Liver (tissue), 3 donors: ENCODE measurements around the gene GLIPR2.

Experiments
- EGR1 ChIP-seq, 2 donors: IDR thresholded peaks; 2 replicates each; pipeline ENCODE4 v1.6.1; 2016 to 2018; ENCODE audit warnings: antibody characterized with exemption in 2 of 2, low read depth in 2 of 2
- GABPA ChIP-seq, 2 donors: IDR thresholded peaks in 1 of 2; conservative IDR thresholded peaks in 1 of 2; 2 replicates each; pipeline ENCODE4 v1.6.1; 2016; ENCODE audit warnings: antibody characterized with exemption in 2 of 2, mild to moderate bottlenecking in 1 of 2, moderate library complexity in 1 of 2
- RAD21 ChIP-seq, 2 donors: IDR thresholded peaks; 2 replicates each; pipeline ENCODE4 v1.6.1; 2016; ENCODE audit warnings: antibody characterized with exemption in 2 of 2, mild to moderate bottlenecking in 2 of 2
- RXRA ChIP-seq, 2 donors: IDR thresholded peaks; 2 replicates each; pipeline ENCODE4 v1.6.1; 2017 to 2018; ENCODE audit warnings: antibody characterized with exemption in 2 of 2, mild to moderate bottlenecking in 1 of 2
- YY1 ChIP-seq: IDR thresholded peaks from 2 replicates; pipeline ENCODE4 v1.6.1; 2016; ENCODE audit warnings: antibody characterized with exemption, mild to moderate bottlenecking
- TF ChIP-seq, protein P1 (sequence below): fragments of 150-350 bp; IDR thresholded peaks from 2 replicates; pipeline ENCODE4 v1.5.1; 2017; ENCODE audit warnings: improper control_type of control experiment, low read depth, low read length; ENCODE audit not compliant: missing input control
- TF ChIP-seq, protein P2 (sequence below): IDR thresholded peaks from 2 replicates; pipeline ENCODE4 v1.6.1; 2016; ENCODE audit warnings: antibody characterized with exemption
- TF ChIP-seq, protein P3 (sequence below): IDR thresholded peaks from 2 replicates; pipeline ENCODE4 v1.6.1; 2016; ENCODE audit warnings: antibody characterized with exemption, mild to moderate bottlenecking
- TF ChIP-seq, protein P4 (sequence below): IDR thresholded peaks from 2 replicates; pipeline ENCODE4 v1.6.1; 2016; ENCODE audit warnings: antibody characterized with exemption
- donor health status: healthy.
- donor health status: healthy.

DNA sequence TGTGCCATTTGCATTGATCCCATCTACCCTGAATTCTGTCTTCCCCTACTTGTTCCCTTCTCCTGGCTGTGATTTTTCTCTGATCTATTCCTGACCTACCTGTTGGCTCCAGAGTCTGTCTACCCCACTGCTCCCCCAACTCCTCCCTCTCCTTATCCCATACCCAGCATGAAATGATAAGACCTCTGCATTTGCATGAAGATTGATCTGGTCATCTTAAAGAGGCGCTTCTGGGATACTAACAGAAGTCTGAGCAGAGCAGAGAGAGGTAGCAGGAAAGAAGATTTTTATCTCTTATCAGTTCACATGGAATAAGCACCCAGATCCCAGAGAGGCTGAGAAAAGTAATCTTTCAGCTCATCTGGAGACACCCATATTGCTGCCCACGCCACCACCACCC lies 18.3 kb upstream of the GLIPR2 start:
- TF ChIP-seq GABPA (IDR thresholded peaks at IDR 0.05 in 1 of 2, conservative IDR thresholded peaks at IDR 0.05 in 1 of 2): no peak
- TF ChIP-seq, protein P1, sequence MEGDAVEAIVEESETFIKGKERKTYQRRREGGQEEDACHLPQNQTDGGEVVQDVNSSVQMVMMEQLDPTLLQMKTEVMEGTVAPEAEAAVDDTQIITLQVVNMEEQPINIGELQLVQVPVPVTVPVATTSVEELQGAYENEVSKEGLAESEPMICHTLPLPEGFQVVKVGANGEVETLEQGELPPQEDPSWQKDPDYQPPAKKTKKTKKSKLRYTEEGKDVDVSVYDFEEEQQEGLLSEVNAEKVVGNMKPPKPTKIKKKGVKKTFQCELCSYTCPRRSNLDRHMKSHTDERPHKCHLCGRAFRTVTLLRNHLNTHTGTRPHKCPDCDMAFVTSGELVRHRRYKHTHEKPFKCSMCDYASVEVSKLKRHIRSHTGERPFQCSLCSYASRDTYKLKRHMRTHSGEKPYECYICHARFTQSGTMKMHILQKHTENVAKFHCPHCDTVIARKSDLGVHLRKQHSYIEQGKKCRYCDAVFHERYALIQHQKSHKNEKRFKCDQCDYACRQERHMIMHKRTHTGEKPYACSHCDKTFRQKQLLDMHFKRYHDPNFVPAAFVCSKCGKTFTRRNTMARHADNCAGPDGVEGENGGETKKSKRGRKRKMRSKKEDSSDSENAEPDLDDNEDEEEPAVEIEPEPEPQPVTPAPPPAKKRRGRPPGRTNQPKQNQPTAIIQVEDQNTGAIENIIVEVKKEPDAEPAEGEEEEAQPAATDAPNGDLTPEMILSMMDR: no peak
- TF ChIP-seq EGR1 (IDR thresholded peaks at IDR 0.05; ENCODE audit: low read depth in 2 of 2): no peak
- TF ChIP-seq RAD21 (IDR thresholded peaks at IDR 0.05): no peak
- TF ChIP-seq YY1: no peak
- TF ChIP-seq, protein P2, sequence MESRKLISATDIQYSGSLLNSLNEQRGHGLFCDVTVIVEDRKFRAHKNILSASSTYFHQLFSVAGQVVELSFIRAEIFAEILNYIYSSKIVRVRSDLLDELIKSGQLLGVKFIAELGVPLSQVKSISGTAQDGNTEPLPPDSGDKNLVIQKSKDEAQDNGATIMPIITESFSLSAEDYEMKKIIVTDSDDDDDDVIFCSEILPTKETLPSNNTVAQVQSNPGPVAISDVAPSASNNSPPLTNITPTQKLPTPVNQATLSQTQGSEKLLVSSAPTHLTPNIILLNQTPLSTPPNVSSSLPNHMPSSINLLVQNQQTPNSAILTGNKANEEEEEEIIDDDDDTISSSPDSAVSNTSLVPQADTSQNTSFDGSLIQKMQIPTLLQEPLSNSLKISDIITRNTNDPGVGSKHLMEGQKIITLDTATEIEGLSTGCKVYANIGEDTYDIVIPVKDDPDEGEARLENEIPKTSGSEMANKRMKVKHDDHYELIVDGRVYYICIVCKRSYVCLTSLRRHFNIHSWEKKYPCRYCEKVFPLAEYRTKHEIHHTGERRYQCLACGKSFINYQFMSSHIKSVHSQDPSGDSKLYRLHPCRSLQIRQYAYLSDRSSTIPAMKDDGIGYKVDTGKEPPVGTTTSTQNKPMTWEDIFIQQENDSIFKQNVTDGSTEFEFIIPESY: no peak
- TF ChIP-seq, protein P3, sequence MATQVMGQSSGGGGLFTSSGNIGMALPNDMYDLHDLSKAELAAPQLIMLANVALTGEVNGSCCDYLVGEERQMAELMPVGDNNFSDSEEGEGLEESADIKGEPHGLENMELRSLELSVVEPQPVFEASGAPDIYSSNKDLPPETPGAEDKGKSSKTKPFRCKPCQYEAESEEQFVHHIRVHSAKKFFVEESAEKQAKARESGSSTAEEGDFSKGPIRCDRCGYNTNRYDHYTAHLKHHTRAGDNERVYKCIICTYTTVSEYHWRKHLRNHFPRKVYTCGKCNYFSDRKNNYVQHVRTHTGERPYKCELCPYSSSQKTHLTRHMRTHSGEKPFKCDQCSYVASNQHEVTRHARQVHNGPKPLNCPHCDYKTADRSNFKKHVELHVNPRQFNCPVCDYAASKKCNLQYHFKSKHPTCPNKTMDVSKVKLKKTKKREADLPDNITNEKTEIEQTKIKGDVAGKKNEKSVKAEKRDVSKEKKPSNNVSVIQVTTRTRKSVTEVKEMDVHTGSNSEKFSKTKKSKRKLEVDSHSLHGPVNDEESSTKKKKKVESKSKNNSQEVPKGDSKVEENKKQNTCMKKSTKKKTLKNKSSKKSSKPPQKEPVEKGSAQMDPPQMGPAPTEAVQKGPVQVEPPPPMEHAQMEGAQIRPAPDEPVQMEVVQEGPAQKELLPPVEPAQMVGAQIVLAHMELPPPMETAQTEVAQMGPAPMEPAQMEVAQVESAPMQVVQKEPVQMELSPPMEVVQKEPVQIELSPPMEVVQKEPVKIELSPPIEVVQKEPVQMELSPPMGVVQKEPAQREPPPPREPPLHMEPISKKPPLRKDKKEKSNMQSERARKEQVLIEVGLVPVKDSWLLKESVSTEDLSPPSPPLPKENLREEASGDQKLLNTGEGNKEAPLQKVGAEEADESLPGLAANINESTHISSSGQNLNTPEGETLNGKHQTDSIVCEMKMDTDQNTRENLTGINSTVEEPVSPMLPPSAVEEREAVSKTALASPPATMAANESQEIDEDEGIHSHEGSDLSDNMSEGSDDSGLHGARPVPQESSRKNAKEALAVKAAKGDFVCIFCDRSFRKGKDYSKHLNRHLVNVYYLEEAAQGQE: no peak
- TF ChIP-seq RXRA (IDR thresholded peaks at IDR 0.05): no peak
- TF ChIP-seq, protein P4, sequence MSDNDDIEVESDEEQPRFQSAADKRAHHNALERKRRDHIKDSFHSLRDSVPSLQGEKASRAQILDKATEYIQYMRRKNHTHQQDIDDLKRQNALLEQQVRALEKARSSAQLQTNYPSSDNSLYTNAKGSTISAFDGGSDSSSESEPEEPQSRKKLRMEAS: no peak
